Natural killer cell (primary cell): ENCODE data around the gene ZNF487. TPM values are rescaled to one million over a fixed set of nuclear protein-coding genes. Genes with fewer than 3 reads are reported as not detected.
"Not testable (repeated sequence)": the region's sequence is repeated elsewhere in the genome, so short reads cannot be mapped to it uniquely, and the experiment has no call there.

Experiments used
- ATAC-seq, 3 donors: fragments of 150-1000 bp in 2 of 3; fragments of 200-7000 bp in 1 of 3; cut with Tn5 transposase; 1 replicate in 1 of 3; 2 replicates in 2 of 3; pipeline ENCODE4 v1.10.0; 2021; ENCODE audit warnings: mild to moderate bottlenecking in 2 of 3, moderate library complexity in 2 of 3
- DNase-seq, 2 donors: peaks; one replicate each; pipeline versions ENCODE4 v3.0.0 to v3.0.0-alpha.2; 2013 to 2021; ENCODE audit warnings: mixed read lengths in 1 of 2
- H3K27ac ChIP-seq: one replicate; pipeline ENCODE4 v1.5.1; 2013; ENCODE audit warnings: mild to moderate bottlenecking, low read length
- H3K27me3 ChIP-seq: one replicate; pipeline ENCODE4 v1.6.1; 2013; ENCODE audit warnings: low read length; ENCODE audit not compliant: control insufficient read depth, insufficient read depth
- H3K36me3 ChIP-seq: one replicate; pipeline ENCODE4 v1.6.1; 2013; ENCODE audit warnings: low read length; ENCODE audit not compliant: control insufficient read depth, insufficient read depth
- H3K4me1 ChIP-seq: one replicate; pipeline ENCODE4 v1.6.1; 2013; ENCODE audit warnings: low read length; ENCODE audit not compliant: control insufficient read depth, insufficient read depth
- H3K4me3 ChIP-seq: one replicate; pipeline ENCODE4 v1.5.1; 2013; ENCODE audit warnings: low read length
- H3K9me3 ChIP-seq: one replicate; pipeline ENCODE4 v1.6.1; 2013; ENCODE audit warnings: low read length; ENCODE audit not compliant: control insufficient read depth, insufficient read depth
- H3K27ac Mint-ChIP-seq, 2 donors: one replicate each; pipeline ENCODE4 v1.8.0; 2022; ENCODE audit warnings: mild to moderate bottlenecking in 2 of 2, mixed read lengths in 2 of 2, moderate library complexity in 1 of 2
- H3K27me3 Mint-ChIP-seq, 2 donors: one replicate each; pipeline ENCODE4 v1.8.0; 2022; ENCODE audit warnings: low read depth in 2 of 2, mixed read lengths in 2 of 2
- H3K36me3 Mint-ChIP-seq: one replicate; pipeline ENCODE4 v1.8.0; 2022; ENCODE audit warnings: mixed read lengths
- H3K4me1 Mint-ChIP-seq, 2 donors: one replicate each; pipeline ENCODE4 v1.8.0; 2022; ENCODE audit warnings: mixed read lengths in 2 of 2
- H3K4me3 Mint-ChIP-seq: one replicate; pipeline ENCODE4 v1.8.0; 2022; ENCODE audit warnings: mild to moderate bottlenecking, moderate library complexity, mixed read lengths
- H3K9me3 Mint-ChIP-seq, 2 donors: one replicate each; pipeline ENCODE4 v1.8.0; 2022; ENCODE audit warnings: mixed read lengths in 2 of 2
- CTCF ChIP-seq: fragments of 200-600 bp; IDR thresholded peaks from one replicate; pipeline ENCODE4 v1.8.0; 2022; ENCODE audit warnings: antibody characterized with exemption
- WGBS: methylation state at CpG from one replicate; pipeline ENCODE4 v1.1.7; 2013; ENCODE audit warnings: missing lambda C conversion rate; ENCODE audit not compliant: insufficient coverage; 5-methylcytosine and 5-hydroxymethylcytosine counted together
- intact Hi-C: fragments of 100-400 bp; cut with micrococcal nuclease; formaldehyde crosslinking; loops from one replicate; pipeline ENCODE4 v1.14.2; 2022
- total RNA-seq, 4 donors: library from RNA; stranded (reverse); fragments of 120-200 nt in 1 of 4; gene quantifications; one replicate each; pipeline versions ENCODE4 v1.2.3 to v1.2.4, GENCODE V29; 2013 to 2022

ZNF487 gene
- total RNA-seq, 3 donors from 2014 or later (not counting 1 experiment from before 2014, with no cell fraction given): 19.1 to 30.8 (median 22.8) TPM

GRCh38 chr10:43421519-43421918 is 15.4 kb upstream of the ZNF487 start:
- no peak overlapping the region for H3K4me3 ChIP-seq
- peak overlapping the region; percentile 96 for H3K27ac ChIP-seq
- Mint-ChIP-seq H3K27me3 (no peaks in the 10 kb centered on the region), H3K9me3 (no peaks in the 10 kb centered on the region), H3K36me3 (no peaks in the 10 kb centered on the region), H3K27ac (peak overlapping the region; percentile 97), H3K4me1 (peaks cover 35 to 41% of the 10 kb centered on the region in 2 donors), H3K4me3 (peak overlapping the region; percentile 40)
- peaks cover 48% of the 10 kb centered on the region for H3K4me1 ChIP-seq
- no peak for TF ChIP-seq CTCF
- DNase-seq: no peak
- intact Hi-C loops: loop anchor here (2.0 kb wide), 2 partner anchors 15 kb away; partner anchors contain the start of gene ZNF487
- WGBS: 97% methylated on average over 6 of the region's 6 CpGs
- H3K9me3 ChIP-seq: no peaks in the 10 kb centered on the region
- H3K36me3 ChIP-seq: no peaks in the 10 kb centered on the region
- no peaks in the 10 kb centered on the region for H3K27me3 ChIP-seq
- no peak for ATAC-seq

- ATAC-seq, H3K9me3 ChIP-seq, DNase-seq, H3K36me3 ChIP-seq, H3K36me3 Mint-ChIP-seq, H3K9me3 Mint-ChIP-seq, H3K4me3 ChIP-seq, H3K27me3 Mint-ChIP-seq, H3K27me3 ChIP-seq, H3K27ac ChIP-seq: not testable (repeated sequence)
- peaks cover 49% of the 10 kb centered on the region for H3K4me1 ChIP-seq
- peaks cover 35 to 41% of the 10 kb centered on the region in 2 donors for H3K4me1 Mint-ChIP-seq
- peak overlapping the region; percentile 97 for H3K27ac Mint-ChIP-seq
- intact Hi-C loops: loop anchor here (2.0 kb wide), 2 partner anchors 15 kb away; partner anchors contain the start of gene ZNF487
- 97% methylated on average over 3 of the region's 4 CpGs for WGBS
- peak overlapping the region; percentile 40 for H3K4me3 Mint-ChIP-seq
These were observed 15.0 kb upstream of the ZNF487 start for GRCh38 chr10:43421944-43422343.

- no peaks in the 10 kb centered on the region for H3K36me3 Mint-ChIP-seq
- 86% methylated on average over 5 of the region's 6 CpGs for WGBS
- peaks cover 27% of the 10 kb centered on the region for H3K4me1 ChIP-seq
These were observed 12.5 kb upstream of the ZNF487 start for GRCh38 chr10:43424416-43424815.

GRCh38 chr10:43426476-43426875 is 10.4 kb upstream of the ZNF487 start:
- H3K27ac Mint-ChIP-seq, H3K27me3 Mint-ChIP-seq: not testable (repeated sequence)

More at GRCh38 chr10:43424416-43424815, 12.5 kb upstream of the ZNF487 start:
- no peak overlapping the region for H3K27ac Mint-ChIP-seq
- H3K4me1 Mint-ChIP-seq: peaks cover 16 to 21% of the 10 kb centered on the region in 2 donors
- intact Hi-C loops: no loop called here
- Histone ChIP-seq H3K27ac (no peak overlapping the region), H3K36me3 (no peaks in the 10 kb centered on the region), H3K4me3 (no peak overlapping the region), H3K9me3 (no peaks in the 10 kb centered on the region), H3K27me3 (no peaks in the 10 kb centered on the region)
- DNase-seq (no peak), ATAC-seq (no peak)
- no peak overlapping the region for H3K4me3 Mint-ChIP-seq
- no peak for TF ChIP-seq CTCF
- no peaks in the 10 kb centered on the region for H3K9me3 Mint-ChIP-seq
- H3K27me3 Mint-ChIP-seq: no peaks in the 10 kb centered on the region

More at GRCh38 chr10:43426476-43426875, 10.4 kb upstream of the ZNF487 start:
- H3K36me3 Mint-ChIP-seq, H3K9me3 Mint-ChIP-seq, H3K4me3 Mint-ChIP-seq, H3K27ac ChIP-seq, H3K36me3 ChIP-seq, H3K9me3 ChIP-seq, DNase-seq, H3K27me3 ChIP-seq, intact Hi-C loops, H3K4me1 Mint-ChIP-seq, H3K4me3 ChIP-seq, ATAC-seq: not testable (repeated sequence)
- peaks cover 12% of the 10 kb centered on the region for H3K4me1 ChIP-seq
- 88% methylated on average over 12 of the region's 12 CpGs for WGBS
